ENCODE measurements around the gene PRKRIP1. TPM values are rescaled to one million over a fixed set of nuclear protein-coding genes. Genes with fewer than 3 reads are reported as not detected.

The PRKRIP1 gene
- total RNA-seq, 2 donors from 2014 or later, result 30.3 to 35.0 TPM

- no peak overlapping the region for H3K4me3 ChIP-seq (ENCODE audit: low read length)
- Mint-ChIP-seq H3K27ac (no peak overlapping the region), H3K4me3 (no peak overlapping the region), H3K4me1 (peaks cover 7% of the 10 kb centered on the region), H3K9me3 (no peaks in the 10 kb centered on the region), H3K27me3 (ENCODE audit: insufficient read depth) (no peaks in the 10 kb centered on the region), H3K36me3 (ENCODE audit: low read depth) (peaks cover 39% of the 10 kb centered on the region)
- WGBS, 2 experiments (ENCODE audit: insufficient coverage in 1 of 2, insufficient read length in 1 of 2), result 94 to 100% methylated on average over 3 to 5 of the region's 5 CpGs
- no peak for TF ChIP-seq CTCF (conservative IDR thresholded peaks at IDR 0.05)
- no peaks in the 10 kb centered on the region for H3K27me3 ChIP-seq (ENCODE audit: control insufficient read depth, insufficient read depth, low read length, poor library complexity, severe bottlenecking)
- H3K9ac ChIP-seq (ENCODE audit: extremely low read depth, low read length, poor library complexity, severe bottlenecking), result no peak overlapping the region
- peaks cover 7% of the 10 kb centered on the region for H3K36me3 ChIP-seq (ENCODE audit: control insufficient read depth, insufficient read depth, low read length)
- no peaks in the 10 kb centered on the region for H3K9me3 ChIP-seq (ENCODE audit: control insufficient read depth, low read length)
- no peak overlapping the region for H3K27ac ChIP-seq (ENCODE audit: low read depth, low read length)
- DNase-seq, result no peak
- H3K4me1 ChIP-seq (ENCODE audit: control insufficient read depth, insufficient read depth, low read length), result no peaks in the 10 kb centered on the region
Observed at GRCh38 chr7:102427019-102427405, 30.8 kb downstream of the PRKRIP1 start.

GRCh38 chr7:102429141-102429899, 33.2 kb downstream of the PRKRIP1 start:
- H3K27me3 ChIP-seq (ENCODE audit: control insufficient read depth, insufficient read depth, low read length, poor library complexity, severe bottlenecking), result no peaks in the 10 kb centered on the region
- Mint-ChIP-seq H3K4me3 (no peak overlapping the region), H3K4me1 (peaks cover 9% of the 10 kb centered on the region), H3K27ac (peak overlapping the region; percentile 61), H3K9me3 (no peaks in the 10 kb centered on the region), H3K36me3 (ENCODE audit: low read depth) (peaks cover 34% of the 10 kb centered on the region), H3K27me3 (ENCODE audit: insufficient read depth) (no peaks in the 10 kb centered on the region)
- no peak for DNase-seq
- no peaks in the 10 kb centered on the region for H3K9me3 ChIP-seq (ENCODE audit: control insufficient read depth, low read length)
- H3K27ac ChIP-seq (ENCODE audit: low read depth, low read length), result no peak overlapping the region
- TF ChIP-seq CTCF (conservative IDR thresholded peaks at IDR 0.05), result no peak
- 92 to 93% methylated on average over 7 to 10 of the region's 10 CpGs for WGBS, 2 experiments (ENCODE audit: insufficient coverage in 1 of 2, insufficient read length in 1 of 2)
- no peak overlapping the region for H3K4me3 ChIP-seq (ENCODE audit: low read length)
- no peaks in the 10 kb centered on the region for H3K4me1 ChIP-seq (ENCODE audit: control insufficient read depth, insufficient read depth, low read length)
- H3K36me3 ChIP-seq (ENCODE audit: control insufficient read depth, insufficient read depth, low read length), result peaks cover 7% of the 10 kb centered on the region
- H3K9ac ChIP-seq (ENCODE audit: extremely low read depth, low read length, poor library complexity, severe bottlenecking), result no peak overlapping the region

GRCh38 chr7:102431617-102432298, 35.6 kb downstream of the PRKRIP1 start:
- TF ChIP-seq CTCF (conservative IDR thresholded peaks at IDR 0.05), result no peak
- 59 to 62% methylated on average over 16 to 17 of the region's 17 CpGs for WGBS, 2 experiments (ENCODE audit: insufficient coverage in 1 of 2, insufficient read length in 1 of 2)
- Mint-ChIP-seq H3K36me3 (ENCODE audit: low read depth) (peaks cover 15% of the 10 kb centered on the region), H3K4me1 (peaks cover 14% of the 10 kb centered on the region), H3K27me3 (ENCODE audit: insufficient read depth) (no peaks in the 10 kb centered on the region), H3K27ac (no peak overlapping the region), H3K9me3 (no peaks in the 10 kb centered on the region), H3K4me3 (peak overlapping the region; percentile 66)
- no peaks in the 10 kb centered on the region for H3K27me3 ChIP-seq (ENCODE audit: control insufficient read depth, insufficient read depth, low read length, poor library complexity, severe bottlenecking)
- no peaks in the 10 kb centered on the region for H3K4me1 ChIP-seq (ENCODE audit: control insufficient read depth, insufficient read depth, low read length)
- DNase-seq, result peak; percentile 69
- H3K9ac ChIP-seq (ENCODE audit: extremely low read depth, low read length, poor library complexity, severe bottlenecking), result no peak overlapping the region
- no peak overlapping the region for H3K27ac ChIP-seq (ENCODE audit: low read depth, low read length)
- no peaks in the 10 kb centered on the region for H3K9me3 ChIP-seq (ENCODE audit: control insufficient read depth, low read length)
- no peaks in the 10 kb centered on the region for H3K36me3 ChIP-seq (ENCODE audit: control insufficient read depth, insufficient read depth, low read length)
- no peak overlapping the region for H3K4me3 ChIP-seq (ENCODE audit: low read length)

All from endodermal cell (in vitro differentiated cells).